Adipocyte (in vitro differentiated cells): ENCODE measurements around the gene PIGC.

Experiments
- DNase-seq: peaks from one replicate; pipeline ENCODE4 v3.0.0-alpha.2; 2015; ENCODE audit warnings: low read depth
- H3K27me3 ChIP-seq: replicated peaks from 2 replicates; pipeline ENCODE4 v1.7.0; 2013; ENCODE audit warnings: mild to moderate bottlenecking, low read length, moderate library complexity; ENCODE audit not compliant: control insufficient read depth, insufficient read depth
- H3K36me3 ChIP-seq: 2 replicates; pipeline ENCODE4 v1.7.0; 2013; ENCODE audit warnings: low read length, mild to moderate bottlenecking, moderate library complexity; ENCODE audit not compliant: control insufficient read depth, insufficient read depth, severe bottlenecking
- H3K4me1 ChIP-seq: 2 replicates; pipeline ENCODE4 v1.7.0; 2013; ENCODE audit warnings: mild to moderate bottlenecking, low read length, moderate library complexity; ENCODE audit not compliant: control insufficient read depth, insufficient read depth
- H3K4me3 ChIP-seq: 2 replicates; pipeline ENCODE4 v1.7.0; 2013; ENCODE audit warnings: mild to moderate bottlenecking, low read length, moderate library complexity
- H3K9ac ChIP-seq: 2 replicates; pipeline ENCODE4 v1.7.0; 2013; ENCODE audit warnings: mild to moderate bottlenecking, low read length, moderate library complexity
- H3K9me3 ChIP-seq: 2 replicates; pipeline ENCODE4 v1.7.0; 2013; ENCODE audit warnings: mild to moderate bottlenecking, low read length, moderate library complexity; ENCODE audit not compliant: control insufficient read depth

PIGC gene

DNA sequence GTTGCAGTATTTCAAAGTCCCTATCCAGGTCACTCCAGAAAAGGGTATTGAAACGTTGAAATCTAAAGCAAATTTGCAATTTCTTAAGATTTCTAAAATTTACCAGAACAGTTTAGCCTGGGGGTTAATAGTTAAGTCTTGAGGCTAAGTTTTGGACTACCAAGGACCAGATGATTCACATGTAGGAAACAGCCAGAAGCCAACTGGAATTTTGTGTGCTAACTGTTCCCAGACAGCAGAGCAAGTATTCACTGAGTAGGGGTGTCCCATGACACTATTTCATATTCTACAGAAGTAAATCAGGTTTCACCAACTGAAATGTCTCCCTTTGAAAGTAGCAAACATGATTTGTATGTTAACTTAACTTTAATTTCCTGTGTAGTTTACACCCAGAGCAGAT lies 34.9 kb downstream of the PIGC start:
- no peaks in the 10 kb centered on the region for H3K27me3 ChIP-seq
- DNase-seq = peak; percentile 79
- no peaks in the 10 kb centered on the region for H3K9me3 ChIP-seq
- no peaks in the 10 kb centered on the region for H3K36me3 ChIP-seq
- no peak overlapping the region for H3K9ac ChIP-seq
- H3K4me1 ChIP-seq = peaks cover 17% of the 10 kb centered on the region
- peak overlapping the region; percentile 11 for H3K4me3 ChIP-seq

GRCh38 chr1:172406968-172407367 lies 36.9 kb downstream of the PIGC start:
- no peak overlapping the region for H3K4me3 ChIP-seq
- H3K9ac ChIP-seq = no peak overlapping the region
- H3K9me3 ChIP-seq = no peaks in the 10 kb centered on the region
- H3K36me3 ChIP-seq = no peaks in the 10 kb centered on the region
- no peak for DNase-seq
- H3K4me1 ChIP-seq = peaks cover 22% of the 10 kb centered on the region
- no peaks in the 10 kb centered on the region for H3K27me3 ChIP-seq

DNA sequence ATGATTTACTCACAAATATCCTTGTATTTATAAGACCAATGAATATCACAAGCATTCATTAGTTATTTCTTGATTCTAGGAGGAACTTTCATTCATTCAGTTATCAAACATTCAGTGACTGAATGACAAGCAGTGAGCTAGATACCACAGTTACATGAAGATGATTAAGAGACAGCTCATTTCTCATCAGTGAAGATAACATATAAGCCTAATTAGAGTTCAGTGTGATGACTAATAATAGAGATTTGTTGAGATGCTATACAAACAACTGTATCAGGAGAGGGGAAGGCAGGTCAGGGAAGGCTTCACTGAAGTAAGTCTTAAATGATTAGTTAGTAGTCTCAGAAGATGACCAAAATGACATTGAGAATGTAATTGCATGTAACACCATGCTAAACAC lies 38.0 kb downstream of the PIGC start:
- Histone ChIP-seq H3K9me3 (no peaks in the 10 kb centered on the region), H3K9ac (no peak overlapping the region), H3K4me3 (no peak overlapping the region), H3K4me1 (peaks cover 26% of the 10 kb centered on the region), H3K36me3 (no peaks in the 10 kb centered on the region), H3K27me3 (no peaks in the 10 kb centered on the region)
- no peak for DNase-seq

DNA sequence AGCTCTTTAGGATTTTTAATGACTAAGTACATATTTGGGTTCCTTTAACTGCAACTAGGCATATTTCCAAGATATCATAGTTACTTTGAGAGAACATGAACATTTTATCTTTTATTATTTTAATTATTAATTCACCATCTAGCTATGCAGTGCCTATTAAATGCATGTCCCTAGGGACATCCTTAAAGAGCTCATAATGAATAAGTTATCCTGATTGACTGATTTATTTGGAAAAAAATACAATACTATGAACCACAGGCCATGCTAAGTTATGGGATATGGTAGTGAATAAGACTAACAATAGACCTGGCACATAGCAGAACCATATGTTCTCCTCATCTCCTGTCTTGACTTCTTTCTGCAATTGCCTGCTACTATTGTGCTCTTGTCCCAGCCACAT lies 39.7 kb downstream of the PIGC start:
- Histone ChIP-seq H3K9ac (no peak overlapping the region), H3K9me3 (no peaks in the 10 kb centered on the region), H3K27me3 (no peaks in the 10 kb centered on the region), H3K4me3 (no peak overlapping the region), H3K36me3 (no peaks in the 10 kb centered on the region), H3K4me1 (peaks cover 28% of the 10 kb centered on the region)
- no peak for DNase-seq

GRCh38 chr1:172402878-172403569 lies 40.8 kb downstream of the PIGC start:
- Histone ChIP-seq H3K27me3 (no peaks in the 10 kb centered on the region), H3K36me3 (no peaks in the 10 kb centered on the region), H3K4me3 (no peak overlapping the region), H3K4me1 (peaks cover 34% of the 10 kb centered on the region), H3K9ac (no peak overlapping the region), H3K9me3 (no peaks in the 10 kb centered on the region)
- DNase-seq = no peak

GRCh38 chr1:172401892-172402291 lies 42.0 kb downstream of the PIGC start:
- Histone ChIP-seq H3K4me3 (no peak overlapping the region), H3K36me3 (no peaks in the 10 kb centered on the region), H3K9ac (no peak overlapping the region), H3K4me1 (peaks cover 45% of the 10 kb centered on the region), H3K27me3 (no peaks in the 10 kb centered on the region), H3K9me3 (no peaks in the 10 kb centered on the region)
- DNase-seq = no peak

GRCh38 chr1:172401477-172401876 lies 42.4 kb downstream of the PIGC start:
- Histone ChIP-seq H3K9ac (peak overlapping the region; percentile 72), H3K4me3 (no peak overlapping the region), H3K4me1 (peaks cover 45% of the 10 kb centered on the region), H3K36me3 (no peaks in the 10 kb centered on the region), H3K27me3 (no peaks in the 10 kb centered on the region), H3K9me3 (no peaks in the 10 kb centered on the region)
- DNase-seq = no peak

DNA sequence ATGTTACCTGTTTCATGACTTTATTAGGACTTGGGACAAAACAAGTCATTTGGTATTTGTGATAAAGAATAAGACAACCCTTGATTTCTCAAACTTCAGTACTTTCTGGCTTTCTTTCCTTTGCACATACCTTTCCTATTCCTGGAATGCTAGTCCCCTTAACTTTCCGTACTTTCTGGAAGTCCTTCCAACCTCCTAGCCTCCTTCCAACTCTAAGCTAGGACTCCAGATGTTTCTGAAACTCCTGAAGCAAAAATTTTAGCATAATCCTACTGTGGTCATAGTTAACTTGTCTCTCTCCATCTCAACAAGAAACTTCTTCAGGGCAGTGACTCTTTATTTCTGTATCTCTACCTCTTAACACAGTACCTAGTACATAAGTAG lies 43.2 kb downstream of the PIGC start:
- Histone ChIP-seq H3K9me3 (no peaks in the 10 kb centered on the region), H3K4me1 (peaks cover 45% of the 10 kb centered on the region), H3K9ac (peak overlapping the region; percentile 72), H3K36me3 (no peaks in the 10 kb centered on the region), H3K4me3 (no peak overlapping the region), H3K27me3 (no peaks in the 10 kb centered on the region)
- no peak for DNase-seq

- Histone ChIP-seq H3K36me3 (no peaks in the 10 kb centered on the region), H3K9me3 (no peaks in the 10 kb centered on the region), H3K4me3 (no peak overlapping the region), H3K9ac (peak overlapping the region; percentile 72), H3K4me1 (peaks cover 45% of the 10 kb centered on the region), H3K27me3 (no peaks in the 10 kb centered on the region)
- no peak for DNase-seq
Observed at GRCh38 chr1:172399756-172400721, 43.8 kb downstream of the PIGC start.

DNA sequence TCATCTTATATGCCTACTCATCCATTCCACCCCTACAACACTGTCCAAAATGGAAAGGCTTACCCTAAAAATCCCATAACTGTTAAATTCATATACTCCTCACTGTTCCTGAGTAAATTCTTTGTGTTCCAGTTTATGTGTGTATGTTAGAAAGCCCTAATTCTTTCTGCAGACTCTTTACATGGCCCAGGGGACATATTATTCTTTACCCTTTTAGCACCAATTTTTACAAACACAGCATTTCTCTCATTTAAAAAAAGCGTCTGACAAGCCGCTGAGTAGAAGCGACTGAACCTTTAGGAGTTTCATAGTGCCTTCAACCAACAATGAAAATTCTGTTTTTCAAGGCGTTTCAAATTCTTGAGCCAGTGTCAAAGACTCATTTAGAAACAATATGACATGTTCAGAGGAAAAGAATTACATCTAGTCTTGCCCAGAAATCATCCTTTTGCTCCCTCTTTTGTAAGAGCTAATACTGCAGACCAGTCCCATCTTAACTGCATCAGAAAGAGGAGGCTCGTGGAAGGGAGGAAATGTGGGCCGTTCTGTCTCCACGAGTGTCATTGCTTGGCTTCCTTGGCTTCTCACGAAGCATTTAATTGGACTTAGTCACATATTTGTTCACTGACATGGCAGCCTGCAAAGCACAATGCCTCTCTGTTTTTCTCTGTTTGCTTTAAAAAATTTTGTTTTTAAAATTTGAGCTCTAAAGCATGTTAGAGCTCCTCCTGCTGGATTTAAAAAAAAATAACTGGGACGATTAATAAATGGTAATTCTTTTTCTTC lies 44.7 kb downstream of the PIGC start:
- Histone ChIP-seq H3K4me3 (peak overlapping the region; percentile 55), H3K27me3 (no peaks in the 10 kb centered on the region)
- peak; percentile 97 for DNase-seq

DNA sequence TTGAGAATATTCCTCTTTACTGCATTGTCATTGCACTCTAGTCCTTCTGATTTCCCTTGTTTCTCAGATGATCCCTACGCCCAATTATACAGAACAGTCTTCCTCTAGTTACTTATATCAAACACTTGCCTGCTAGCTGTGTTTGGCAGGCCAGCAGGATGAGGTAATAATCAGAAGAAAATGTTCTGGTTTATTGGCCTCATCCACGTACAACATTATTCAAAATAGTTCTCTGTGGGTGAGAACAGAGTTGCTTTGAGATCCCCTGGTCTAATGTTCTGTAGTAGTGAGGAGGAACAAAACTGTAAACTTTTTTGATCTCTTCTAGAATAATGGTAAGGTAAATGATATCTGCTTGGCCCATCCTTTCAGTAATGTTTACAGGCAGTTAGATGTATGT lies 45.7 kb downstream of the PIGC start:
- Histone ChIP-seq H3K4me1 (peaks cover 43% of the 10 kb centered on the region), H3K9me3 (no peaks in the 10 kb centered on the region), H3K36me3 (no peaks in the 10 kb centered on the region), H3K4me3 (peak overlapping the region; percentile 55), H3K9ac (peak overlapping the region; percentile 83), H3K27me3 (no peaks in the 10 kb centered on the region)
- DNase-seq = peak; percentile 39

More for the DNA sequence above, 44.7 kb downstream of the PIGC start:
- Histone ChIP-seq H3K36me3 (no peaks in the 10 kb centered on the region), H3K9ac (peak overlapping the region; percentile 83), H3K9me3 (no peaks in the 10 kb centered on the region), H3K4me1 (peaks cover 45% of the 10 kb centered on the region)
